ENCODE results near the gene COLEC11.
A peak's percentile ranks its signal among the peaks of the same experiment; 100 is the strongest.

COLEC11 gene

DNA sequence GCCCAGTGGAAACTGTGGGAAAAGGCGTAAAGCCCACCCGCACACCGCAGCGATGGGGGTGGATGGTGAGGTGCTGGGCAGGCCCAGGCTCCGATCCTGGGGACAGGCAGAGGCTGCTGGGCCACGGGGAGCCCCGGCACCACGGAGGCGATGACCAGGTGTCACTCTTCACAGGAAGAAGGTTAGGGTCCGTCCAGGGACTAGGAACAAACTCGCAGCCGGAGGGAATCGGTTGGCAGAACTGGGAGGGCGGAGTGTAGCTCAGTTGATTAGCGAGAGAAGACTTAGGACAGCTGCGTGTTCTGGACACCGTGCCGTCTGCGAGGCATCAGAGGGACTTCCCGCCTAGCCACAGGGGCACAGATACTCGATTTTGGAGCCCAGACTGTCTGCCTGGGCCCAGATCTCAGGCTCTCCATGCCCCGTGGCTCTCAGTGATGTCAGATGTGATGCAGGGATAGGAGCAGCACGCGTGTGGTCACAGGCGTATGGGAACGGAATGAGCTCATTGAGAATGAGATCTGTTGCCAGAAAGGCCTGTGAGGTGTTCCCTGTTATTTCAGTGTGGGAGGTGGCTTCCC lies 47.0 kb downstream of the COLEC11 start:
- DNase-seq (ENCODE audit: low spot score): no peak
- TF ChIP-seq, protein P1, sequence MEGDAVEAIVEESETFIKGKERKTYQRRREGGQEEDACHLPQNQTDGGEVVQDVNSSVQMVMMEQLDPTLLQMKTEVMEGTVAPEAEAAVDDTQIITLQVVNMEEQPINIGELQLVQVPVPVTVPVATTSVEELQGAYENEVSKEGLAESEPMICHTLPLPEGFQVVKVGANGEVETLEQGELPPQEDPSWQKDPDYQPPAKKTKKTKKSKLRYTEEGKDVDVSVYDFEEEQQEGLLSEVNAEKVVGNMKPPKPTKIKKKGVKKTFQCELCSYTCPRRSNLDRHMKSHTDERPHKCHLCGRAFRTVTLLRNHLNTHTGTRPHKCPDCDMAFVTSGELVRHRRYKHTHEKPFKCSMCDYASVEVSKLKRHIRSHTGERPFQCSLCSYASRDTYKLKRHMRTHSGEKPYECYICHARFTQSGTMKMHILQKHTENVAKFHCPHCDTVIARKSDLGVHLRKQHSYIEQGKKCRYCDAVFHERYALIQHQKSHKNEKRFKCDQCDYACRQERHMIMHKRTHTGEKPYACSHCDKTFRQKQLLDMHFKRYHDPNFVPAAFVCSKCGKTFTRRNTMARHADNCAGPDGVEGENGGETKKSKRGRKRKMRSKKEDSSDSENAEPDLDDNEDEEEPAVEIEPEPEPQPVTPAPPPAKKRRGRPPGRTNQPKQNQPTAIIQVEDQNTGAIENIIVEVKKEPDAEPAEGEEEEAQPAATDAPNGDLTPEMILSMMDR (IDR thresholded peaks at IDR 0.05; ENCODE audit: extremely low read depth, missing control alignments): no peak

DNA sequence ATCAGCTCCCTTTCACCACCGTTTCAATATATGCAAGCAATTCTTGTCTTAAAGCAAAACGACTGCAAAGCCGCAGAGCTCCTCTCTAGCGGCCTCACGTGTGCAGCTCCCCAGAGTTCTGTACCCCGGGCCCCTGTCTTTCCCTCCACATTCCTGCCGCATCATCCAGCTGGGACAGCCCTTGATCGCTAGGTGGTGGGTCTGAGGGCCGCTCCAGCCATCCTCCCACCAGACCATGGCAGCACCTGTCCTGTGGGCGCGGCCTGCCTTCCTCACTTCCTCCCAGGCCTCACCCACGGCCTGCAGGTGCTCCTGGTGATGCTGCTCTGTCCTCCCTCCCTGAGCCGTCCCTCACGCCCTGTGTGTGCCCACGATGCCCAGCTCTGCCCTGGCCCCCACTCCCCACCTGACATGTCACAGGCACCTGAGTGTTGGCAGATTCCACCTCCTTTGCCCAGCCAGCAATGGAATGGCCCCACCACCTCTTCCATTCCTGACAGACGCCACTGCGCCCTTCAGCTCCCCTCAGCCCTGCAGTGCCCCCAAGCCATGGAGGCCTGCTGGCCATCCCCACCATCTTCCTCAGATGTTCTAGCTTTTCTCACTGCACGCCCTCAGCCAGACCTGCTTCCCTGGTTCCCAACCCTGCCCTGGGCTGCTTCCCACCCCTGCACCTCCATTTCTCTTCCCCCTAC lies 47.8 kb downstream of the COLEC11 start:
- TF ChIP-seq, protein P1 (IDR thresholded peaks at IDR 0.05; ENCODE audit: extremely low read depth, missing control alignments): no peak
- no peak for DNase-seq (ENCODE audit: low spot score)

DNA sequence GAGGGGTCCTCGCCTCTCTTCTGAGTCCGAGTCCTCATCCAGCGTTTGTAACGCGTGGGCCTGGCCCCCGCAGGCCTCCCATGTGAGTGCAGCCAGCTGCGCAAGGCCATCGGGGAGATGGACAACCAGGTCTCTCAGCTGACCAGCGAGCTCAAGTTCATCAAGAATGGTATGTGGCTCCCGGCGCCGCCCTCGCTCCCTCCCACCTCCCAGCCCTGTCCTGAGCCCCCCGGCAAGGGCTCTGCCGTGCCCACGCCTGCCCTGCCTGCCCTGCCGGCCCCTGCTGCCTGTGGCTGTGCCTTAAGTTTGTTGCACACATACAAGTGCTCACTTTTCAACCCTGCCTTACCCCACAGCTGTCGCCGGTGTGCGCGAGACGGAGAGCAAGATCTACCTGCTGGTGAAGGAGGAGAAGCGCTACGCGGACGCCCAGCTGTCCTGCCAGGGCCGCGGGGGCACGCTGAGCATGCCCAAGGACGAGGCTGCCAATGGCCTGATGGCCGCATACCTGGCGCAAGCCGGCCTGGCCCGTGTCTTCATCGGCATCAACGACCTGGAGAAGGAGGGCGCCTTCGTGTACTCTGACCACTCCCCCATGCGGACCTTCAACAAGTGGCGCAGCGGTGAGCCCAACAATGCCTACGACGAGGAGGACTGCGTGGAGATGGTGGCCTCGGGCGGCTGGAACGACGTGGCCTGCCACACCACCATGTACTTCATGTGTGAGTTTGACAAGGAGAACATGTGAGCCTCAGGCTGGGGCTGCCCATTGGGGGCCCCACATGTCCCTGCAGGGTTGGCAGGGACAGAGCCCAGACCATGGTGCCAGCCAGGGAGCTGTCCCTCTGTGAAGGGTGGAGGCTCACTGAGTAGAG lies 48.7 kb downstream of the COLEC11 start:
- TF ChIP-seq, protein P1 (IDR thresholded peaks at IDR 0.05; ENCODE audit: extremely low read depth, missing control alignments): no peak
- DNase-seq (ENCODE audit: low spot score): no peak

DNA sequence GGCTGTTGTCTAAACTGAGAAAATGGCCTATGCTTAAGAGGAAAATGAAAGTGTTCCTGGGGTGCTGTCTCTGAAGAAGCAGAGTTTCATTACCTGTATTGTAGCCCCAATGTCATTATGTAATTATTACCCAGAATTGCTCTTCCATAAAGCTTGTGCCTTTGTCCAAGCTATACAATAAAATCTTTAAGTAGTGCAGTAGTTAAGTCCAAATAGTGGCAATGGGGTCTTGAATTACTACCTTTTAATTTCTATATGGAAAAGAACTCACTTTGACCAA lies 49.3 kb downstream of the COLEC11 start:
- TF ChIP-seq, protein P1 (IDR thresholded peaks at IDR 0.05; ENCODE audit: extremely low read depth, missing control alignments): no peak
- peak; percentile 49 for DNase-seq (ENCODE audit: low spot score)

DNA sequence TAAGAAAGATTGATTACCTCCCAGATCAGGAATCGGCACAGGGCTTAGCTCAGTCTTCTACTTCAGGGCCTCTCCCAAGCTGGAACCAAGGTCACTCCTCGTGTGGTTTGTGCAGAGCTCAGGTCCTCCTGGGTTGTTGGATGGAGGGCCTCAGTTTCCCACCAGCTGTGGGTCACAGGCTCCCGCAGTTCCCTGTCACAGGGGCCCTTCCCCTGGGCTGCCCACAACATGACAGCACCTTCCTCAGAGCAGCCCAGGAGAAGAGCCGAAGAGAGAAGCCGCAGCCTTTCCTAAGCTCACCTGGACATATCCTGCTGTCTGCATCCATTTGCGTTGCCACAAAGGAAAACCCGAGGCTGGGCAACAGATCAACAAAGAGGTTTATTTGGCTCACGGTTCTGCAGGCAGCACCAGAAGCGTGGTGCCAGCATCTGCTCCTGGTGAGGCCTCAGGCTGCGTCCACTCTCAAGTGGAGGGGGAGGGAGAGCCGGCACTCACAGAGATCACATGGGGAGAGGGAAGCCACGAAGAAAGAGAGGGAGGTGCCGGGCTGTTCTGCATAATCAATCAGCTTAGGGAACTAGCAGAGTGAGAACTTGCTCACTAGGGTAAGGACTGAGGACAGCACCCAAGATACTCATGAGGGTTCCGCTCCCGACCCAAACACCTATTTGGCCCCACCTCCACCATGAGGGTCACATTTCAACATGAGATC lies 50.1 kb downstream of the COLEC11 start:
- no peak for DNase-seq (ENCODE audit: low spot score)
- TF ChIP-seq, protein P1 (IDR thresholded peaks at IDR 0.05; ENCODE audit: extremely low read depth, missing control alignments): no peak

DNA sequence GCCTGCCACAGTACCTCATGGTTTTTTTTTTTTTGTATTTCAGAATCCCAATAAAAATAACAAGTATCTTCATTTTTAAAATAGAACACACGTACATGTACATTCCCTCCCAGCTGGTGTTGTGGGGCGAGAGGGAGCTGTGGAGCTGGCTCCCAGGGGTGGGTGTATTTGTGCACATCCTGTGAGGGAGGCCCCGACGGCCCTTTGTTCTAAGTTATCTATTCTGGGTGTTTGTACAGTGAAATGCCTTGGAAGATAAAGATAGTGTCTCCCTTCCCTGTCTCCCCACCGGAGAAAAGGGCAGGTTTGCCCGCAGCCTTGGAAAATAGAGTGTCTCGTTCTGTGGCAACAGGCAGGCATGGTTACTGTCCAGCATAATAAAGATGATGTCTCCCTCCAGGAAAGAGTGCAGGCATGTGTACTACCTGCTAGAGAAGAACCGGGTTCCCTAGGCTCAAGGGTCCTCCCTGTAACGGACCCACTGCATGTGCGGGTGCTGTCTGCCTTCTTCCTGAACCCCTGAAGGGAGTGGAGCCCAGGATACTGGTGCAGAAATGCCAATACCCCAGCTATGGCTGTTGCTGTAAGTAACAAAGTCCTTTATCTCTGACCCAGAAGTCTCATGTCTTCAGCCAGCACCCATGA lies 51.0 kb downstream of the COLEC11 start:
- TF ChIP-seq, protein P1 (IDR thresholded peaks at IDR 0.05; ENCODE audit: extremely low read depth, missing control alignments): no peak
- DNase-seq (ENCODE audit: low spot score): no peak
